ENCODE measurements around the gene PRSS1. TPM values are rescaled to one million over a fixed set of nuclear protein-coding genes. Genes with fewer than 3 reads are reported as not detected.

PRSS1 gene
- total and polyA plus RNA-seq, 2 donors (not counting 3 experiments of a cell fraction or from before 2014, with no cell fraction given) = not detected

GRCh38 chr7:142718313-142718712, 31.0 kb upstream of the PRSS1 start:
- FAIRE-seq (no peak), DNase-seq (ENCODE audit: low read depth, low spot score) (no peak)
- H3K27me3 ChIP-seq (ENCODE audit: control insufficient read depth in 2 of 2, insufficient read depth in 2 of 2, low read length in 2 of 2) = peaks cover 21 to 26% of the 10 kb centered on the region in 2 experiments
- TF ChIP-seq MAX (IDR thresholded peaks at IDR 0.05; ENCODE audit: insufficient read depth, insufficient read length) (no peak), MYC (IDR thresholded peaks at IDR 0.05; ENCODE audit: low read depth, low read length) (no peak), GATA2 (IDR thresholded peaks at IDR 0.05; ENCODE audit: insufficient read depth, insufficient read length, low read depth, low read length) (no peak), POLR2AphosphoS5 (IDR thresholded peaks at IDR 0.05; ENCODE audit: insufficient read depth, low read depth, low read length) (no peak), JUN (IDR thresholded peaks at IDR 0.05; ENCODE audit: borderline replicate concordance, insufficient read depth, insufficient read length, low read depth) (no peak), POLR2A (IDR thresholded peaks at IDR 0.05; ENCODE audit: low read depth, low read length) (no peak), CTCF (IDR thresholded peaks at IDR 0.05; ENCODE audit: extremely low read depth in 1 of 2, insufficient read depth in 1 of 2, low read depth in 1 of 2, low read length in 2 of 2) (no peak), FOS (IDR thresholded peaks at IDR 0.05; ENCODE audit: borderline replicate concordance, insufficient read depth, low read length) (no peak), EZH2 (IDR thresholded peaks at IDR 0.05; ENCODE audit: borderline replicate concordance, low read depth, low read length, severe bottlenecking) (no peak)
- no peak overlapping the region for H3K27ac ChIP-seq (ENCODE audit: insufficient read depth, low read depth, low read length)
- POLR2A ChIA-PET = no interaction called here
- H3K9me3 ChIP-seq (replicated peaks; ENCODE audit: control insufficient read depth, insufficient read depth, low read length) = no peaks in the 10 kb centered on the region
- H4K20me1 ChIP-seq (replicated peaks; ENCODE audit: control insufficient read depth, extremely low read depth, insufficient read depth, low read length) = no peaks in the 10 kb centered on the region
- dilution Hi-C loops (cut with MboI; ENCODE audit: extremely low pct_ligation_motif_present, low sequenced_read_pairs) = no loop called here
- no peak overlapping the region for H3K4me3 ChIP-seq (replicated peaks in 1 of 3; ENCODE audit: insufficient read depth in 1 of 3, low read depth in 1 of 3, low read length in 3 of 3)
- peaks cover 13% of the 10 kb centered on the region for H3K4me1 ChIP-seq (ENCODE audit: control insufficient read depth, extremely low read depth, insufficient read depth, low read length)
- H3K79me2 ChIP-seq (ENCODE audit: control insufficient read depth, insufficient read depth, low read length) = no peaks in the 10 kb centered on the region
- no TSS peak for BruUV-seq (replicated peaks)
- CTCF ChIA-PET = interaction anchor here (1.5 kb wide), 1 partner anchor 23 kb away, joined by 5 read pairs; no protein-coding TSS in a partner anchor
- no peaks in the 10 kb centered on the region for H3K36me3 ChIP-seq (ENCODE audit: control insufficient read depth in 2 of 2, extremely low read depth in 1 of 2, insufficient read depth in 2 of 2, low read length in 2 of 2)
- intact Hi-C loops (cut with micrococcal nuclease) = no loop called here
- no peak overlapping the region for H3K4me2 ChIP-seq (ENCODE audit: insufficient read depth, low read length)
- H3K9ac ChIP-seq (replicated peaks; ENCODE audit: extremely low read depth, insufficient read depth, low read length) = no peak overlapping the region
- no peaks in the 10 kb centered on the region for H3K9me1 ChIP-seq (replicated peaks; ENCODE audit: control insufficient read depth, extremely low read depth, insufficient read depth, low read length)
- H2AFZ ChIP-seq (ENCODE audit: low read depth, low read length) = no peak overlapping the region

All from endothelial cell of umbilical vein (primary cell).